ENCODE results near the gene SEPTIN8. TPM values are rescaled to one million over a fixed set of nuclear protein-coding genes. Genes with fewer than 3 reads are reported as not detected.

The SEPTIN8 gene
- total RNA-seq, 1 donor from 2014 or later, result 26.9 TPM

DNA sequence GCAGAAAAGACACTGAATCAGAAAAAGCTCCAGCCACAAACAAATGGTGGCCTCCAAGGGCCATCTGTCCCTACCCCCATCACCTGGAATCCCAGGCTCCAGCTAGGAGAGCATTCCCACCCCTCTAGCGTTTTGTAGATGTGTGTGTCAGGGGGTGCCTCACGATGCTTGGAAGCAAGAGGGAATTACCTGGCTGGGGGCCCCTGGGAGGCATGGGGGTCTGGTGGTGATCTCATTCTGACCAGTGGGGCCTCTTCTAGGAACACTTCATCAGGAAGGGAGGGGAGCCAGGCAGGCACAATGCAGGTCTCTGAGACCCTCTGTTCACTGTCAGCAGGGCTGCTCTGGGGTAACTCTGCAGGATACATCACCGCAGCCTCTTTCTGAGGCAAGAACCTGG lies 47.4 kb upstream of the SEPTIN8 start:
- Mint-ChIP-seq H3K4me3 (ENCODE audit: unreplicated experiment) (no peak overlapping the region), H3K36me3 (ENCODE audit: unreplicated experiment) (no peaks in the 10 kb centered on the region), H3K9me3 (ENCODE audit: unreplicated experiment) (peaks cover 6% of the 10 kb centered on the region), H3K27ac (ENCODE audit: unreplicated experiment) (no peak overlapping the region), H3K4me1 (ENCODE audit: low read depth, unreplicated experiment) (no peaks in the 10 kb centered on the region), H3K27me3 (ENCODE audit: unreplicated experiment) (peaks cover 27% of the 10 kb centered on the region)
- TF ChIP-seq, protein P1, sequence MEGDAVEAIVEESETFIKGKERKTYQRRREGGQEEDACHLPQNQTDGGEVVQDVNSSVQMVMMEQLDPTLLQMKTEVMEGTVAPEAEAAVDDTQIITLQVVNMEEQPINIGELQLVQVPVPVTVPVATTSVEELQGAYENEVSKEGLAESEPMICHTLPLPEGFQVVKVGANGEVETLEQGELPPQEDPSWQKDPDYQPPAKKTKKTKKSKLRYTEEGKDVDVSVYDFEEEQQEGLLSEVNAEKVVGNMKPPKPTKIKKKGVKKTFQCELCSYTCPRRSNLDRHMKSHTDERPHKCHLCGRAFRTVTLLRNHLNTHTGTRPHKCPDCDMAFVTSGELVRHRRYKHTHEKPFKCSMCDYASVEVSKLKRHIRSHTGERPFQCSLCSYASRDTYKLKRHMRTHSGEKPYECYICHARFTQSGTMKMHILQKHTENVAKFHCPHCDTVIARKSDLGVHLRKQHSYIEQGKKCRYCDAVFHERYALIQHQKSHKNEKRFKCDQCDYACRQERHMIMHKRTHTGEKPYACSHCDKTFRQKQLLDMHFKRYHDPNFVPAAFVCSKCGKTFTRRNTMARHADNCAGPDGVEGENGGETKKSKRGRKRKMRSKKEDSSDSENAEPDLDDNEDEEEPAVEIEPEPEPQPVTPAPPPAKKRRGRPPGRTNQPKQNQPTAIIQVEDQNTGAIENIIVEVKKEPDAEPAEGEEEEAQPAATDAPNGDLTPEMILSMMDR (IDR thresholded peaks at IDR 0.05; ENCODE audit: partially characterized antibody, unreplicated experiment), result no peak
- DNase-seq, result no peak

DNA sequence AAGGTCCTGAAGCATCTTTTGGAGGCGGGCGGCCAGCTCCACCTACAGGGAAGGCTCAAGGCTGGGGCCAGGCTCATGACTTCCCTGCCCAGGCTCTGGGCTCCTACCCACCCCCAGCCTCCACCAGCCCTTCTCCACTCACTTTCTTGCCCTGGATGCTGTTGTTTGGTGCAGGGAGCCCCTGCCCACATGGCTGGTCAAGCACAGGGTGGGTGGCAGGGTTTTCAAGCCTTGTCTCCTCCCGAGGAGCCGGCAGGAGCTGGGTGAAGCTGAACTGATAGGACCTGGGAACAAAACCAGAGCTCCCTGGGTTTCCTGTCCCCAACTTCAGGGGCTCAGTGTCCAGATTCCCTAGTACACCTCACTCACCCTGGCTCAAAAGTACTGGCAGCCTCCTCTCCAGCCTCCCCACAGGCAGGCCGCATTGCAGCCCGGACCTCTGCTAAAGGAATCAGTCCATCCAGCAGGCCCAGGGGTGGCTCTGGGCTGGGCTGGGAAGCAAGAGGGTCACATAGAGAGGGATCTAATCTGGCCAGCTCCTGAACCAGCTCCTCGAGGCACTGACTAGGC lies 46.5 kb upstream of the SEPTIN8 start:
- Mint-ChIP-seq H3K9me3 (ENCODE audit: unreplicated experiment) (peaks cover 2% of the 10 kb centered on the region), H3K4me3 (ENCODE audit: unreplicated experiment) (no peak overlapping the region), H3K27ac (ENCODE audit: unreplicated experiment) (no peak overlapping the region), H3K27me3 (ENCODE audit: unreplicated experiment) (peaks cover 24% of the 10 kb centered on the region), H3K36me3 (ENCODE audit: unreplicated experiment) (no peaks in the 10 kb centered on the region), H3K4me1 (ENCODE audit: low read depth, unreplicated experiment) (no peaks in the 10 kb centered on the region)
- TF ChIP-seq, protein P1 (IDR thresholded peaks at IDR 0.05; ENCODE audit: partially characterized antibody, unreplicated experiment), result no peak
- no peak for DNase-seq

DNA sequence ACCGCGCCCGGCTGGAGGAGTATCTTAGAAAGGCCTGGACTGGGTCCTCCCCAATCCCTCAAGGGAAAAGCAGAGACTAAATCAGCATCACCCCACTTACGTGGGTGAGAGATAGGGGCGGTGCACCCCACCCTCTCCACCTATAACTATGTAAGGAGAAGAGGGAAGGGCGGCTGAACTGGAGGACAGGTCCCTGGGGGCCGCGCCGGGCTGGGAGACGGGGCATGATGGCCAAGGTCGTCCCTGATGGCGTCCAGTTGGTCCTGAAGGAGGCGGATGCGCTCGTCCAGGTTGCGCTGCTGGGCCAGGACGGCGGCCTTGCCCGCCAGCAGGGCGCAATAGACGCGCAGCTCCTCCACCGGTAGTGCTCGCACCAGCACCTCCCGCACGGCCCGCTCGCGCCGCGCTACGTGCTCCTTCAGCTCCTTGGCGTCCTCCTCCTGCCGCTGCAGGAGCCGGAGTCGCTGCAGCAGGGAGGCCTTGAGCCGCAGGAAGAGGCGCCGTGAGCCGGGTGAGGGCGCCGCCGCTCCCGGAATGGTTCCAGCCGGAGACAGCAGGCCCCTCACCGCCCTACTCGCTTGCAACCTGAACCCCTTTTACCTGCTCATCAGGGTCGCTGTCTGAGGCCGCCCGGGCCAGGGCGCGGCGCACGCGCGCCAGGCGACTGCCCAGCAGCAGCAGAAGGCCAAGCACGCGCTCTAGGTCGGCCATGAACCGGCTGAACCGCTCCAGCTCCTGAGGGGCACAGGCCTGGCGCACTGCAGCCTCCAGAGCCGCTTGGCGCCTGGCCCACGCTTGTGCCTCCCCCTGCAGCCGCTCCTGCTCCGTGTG lies 45.8 kb upstream of the SEPTIN8 start:
- peaks cover 24% of the 10 kb centered on the region for H3K27me3 Mint-ChIP-seq (ENCODE audit: unreplicated experiment)
- H3K27ac Mint-ChIP-seq (ENCODE audit: unreplicated experiment), result no peak overlapping the region

DNA sequence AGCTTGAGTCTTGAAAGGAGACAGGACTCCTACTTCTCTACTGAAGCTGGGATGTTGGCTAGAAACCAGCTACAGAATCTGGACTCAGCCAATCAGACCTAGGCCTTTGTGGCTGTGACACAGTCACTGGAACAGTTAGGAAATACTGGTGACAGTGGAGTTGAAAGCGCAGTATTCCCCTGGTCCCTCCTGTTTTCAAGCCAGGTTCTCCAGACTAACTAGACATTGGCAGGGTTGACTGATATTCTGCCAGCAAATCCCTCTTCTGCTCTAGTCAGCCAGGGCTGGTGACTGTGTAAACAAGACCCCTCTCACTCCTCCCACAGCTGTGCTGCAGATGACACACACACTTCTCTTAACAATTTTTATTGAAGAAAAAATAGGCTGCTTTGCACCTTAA lies 44.8 kb upstream of the SEPTIN8 start:
- H3K27me3 Mint-ChIP-seq (ENCODE audit: unreplicated experiment), result peaks cover 13% of the 10 kb centered on the region
- peaks cover 2% of the 10 kb centered on the region for H3K9me3 Mint-ChIP-seq (ENCODE audit: unreplicated experiment)
- no peaks in the 10 kb centered on the region for H3K36me3 Mint-ChIP-seq (ENCODE audit: unreplicated experiment)
- TF ChIP-seq, protein P1 (IDR thresholded peaks at IDR 0.05; ENCODE audit: partially characterized antibody, unreplicated experiment), result no peak
- H3K27ac Mint-ChIP-seq (ENCODE audit: unreplicated experiment), result no peak overlapping the region
- no peak for DNase-seq
- peak overlapping the region; percentile 20 for H3K4me3 Mint-ChIP-seq (ENCODE audit: unreplicated experiment)
- H3K4me1 Mint-ChIP-seq (ENCODE audit: low read depth, unreplicated experiment), result no peaks in the 10 kb centered on the region

More for the DNA sequence above, 45.8 kb upstream of the SEPTIN8 start:
- peak; percentile 60 for DNase-seq
- no peaks in the 10 kb centered on the region for H3K4me1 Mint-ChIP-seq (ENCODE audit: low read depth, unreplicated experiment)
- H3K9me3 Mint-ChIP-seq (ENCODE audit: unreplicated experiment), result peaks cover 2% of the 10 kb centered on the region
- TF ChIP-seq, protein P1 (IDR thresholded peaks at IDR 0.05; ENCODE audit: partially characterized antibody, unreplicated experiment), result no peak
- no peak overlapping the region for H3K4me3 Mint-ChIP-seq (ENCODE audit: unreplicated experiment)
- H3K36me3 Mint-ChIP-seq (ENCODE audit: unreplicated experiment), result no peaks in the 10 kb centered on the region

DNA sequence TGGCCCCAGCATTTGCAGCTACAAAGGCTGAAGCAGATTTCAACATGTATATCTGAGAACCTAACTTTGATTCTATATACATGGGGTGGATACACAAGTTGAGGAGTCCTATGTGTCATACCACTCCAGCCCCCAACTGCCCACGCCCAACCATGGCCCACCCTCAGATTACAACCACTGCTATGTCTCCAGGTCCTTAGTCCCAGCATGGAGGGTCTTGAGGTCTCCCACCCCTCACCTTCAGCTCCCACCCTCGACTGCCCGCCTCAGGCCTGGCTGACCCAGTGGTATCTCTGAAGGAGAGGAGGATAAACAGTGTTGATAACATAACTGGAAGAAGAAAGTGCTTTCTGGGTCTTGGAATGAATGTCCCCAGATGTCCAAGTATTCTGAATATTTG lies 44.3 kb upstream of the SEPTIN8 start:
- DNase-seq, result no peak
- Mint-ChIP-seq H3K27ac (ENCODE audit: unreplicated experiment) (no peak overlapping the region), H3K4me3 (ENCODE audit: unreplicated experiment) (no peak overlapping the region), H3K4me1 (ENCODE audit: low read depth, unreplicated experiment) (no peaks in the 10 kb centered on the region), H3K27me3 (ENCODE audit: unreplicated experiment) (peaks cover 9% of the 10 kb centered on the region), H3K36me3 (ENCODE audit: unreplicated experiment) (no peaks in the 10 kb centered on the region), H3K9me3 (ENCODE audit: unreplicated experiment) (peaks cover 2% of the 10 kb centered on the region)
- TF ChIP-seq, protein P1 (IDR thresholded peaks at IDR 0.05; ENCODE audit: partially characterized antibody, unreplicated experiment), result no peak

Measured in glutamatergic neuron (in vitro differentiated cells).